HG02840 (cell line): ENCODE data around the gene DIRAS3.
"Not testable (repeated sequence)": the region's sequence is repeated elsewhere in the genome, so short reads cannot be mapped to it uniquely, and the experiment has no call there.

Experiments
- ATAC-seq: cut with Tn5 transposase; IDR thresholded peaks from one replicate; pipeline ENCODE4 v1.9.1; 2021; ENCODE audit warnings: mild to moderate bottlenecking, moderate library complexity, moderate number of reproducible peaks; ENCODE audit not compliant: unreplicated experiment, low FRiP score

Gene DIRAS3

GRCh38 chr1:68049941-68050878 is at the start of gene DIRAS3:
TSS of gene DIRAS3 (minus strand) at chr1:68050627. CDS start at chr1:68047297, 3,330 bp downstream.
- no peak for ATAC-seq

- ATAC-seq: no peak
These were observed 43.3 kb upstream of the DIRAS3 start for GRCh38 chr1:68093737-68094136.

GRCh38 chr1:68087184-68087583 is 36.8 kb upstream of the DIRAS3 start:
- ATAC-seq: no peak

GRCh38 chr1:68085752-68086151 is 35.3 kb upstream of the DIRAS3 start:
- no peak for ATAC-seq

- ATAC-seq: no peak
These were observed 33.3 kb upstream of the DIRAS3 start for GRCh38 chr1:68083686-68084085.

GRCh38 chr1:68081775-68082283 is 31.4 kb upstream of the DIRAS3 start:
- no peak for ATAC-seq

GRCh38 chr1:68078647-68079046 is 28.2 kb upstream of the DIRAS3 start:
- ATAC-seq: no peak

- ATAC-seq: no peak
These were observed 24.0 kb upstream of the DIRAS3 start for GRCh38 chr1:68074472-68074871.

GRCh38 chr1:68065766-68066165 is 15.3 kb upstream of the DIRAS3 start:
- ATAC-seq: no peak

- not testable (repeated sequence) for ATAC-seq
These were observed 7.6 kb upstream of the DIRAS3 start for GRCh38 chr1:68058053-68058452.

GRCh38 chr1:68057564-68057963 is 7.1 kb upstream of the DIRAS3 start:
- no peak for ATAC-seq

- ATAC-seq: no peak
These were observed 6.6 kb upstream of the DIRAS3 start for GRCh38 chr1:68057050-68057449.

- ATAC-seq: no peak
These were observed 1.0 kb upstream of the DIRAS3 start for GRCh38 chr1:68051475-68051874.

- ATAC-seq: no peak
These were observed 2.8 kb downstream of the DIRAS3 start for GRCh38 chr1:68047659-68048026.

- no peak for ATAC-seq
These were observed 3.4 kb downstream of the DIRAS3 start for GRCh38 chr1:68046885-68047658.

- no peak for ATAC-seq
These were observed 4.0 kb downstream of the DIRAS3 start for GRCh38 chr1:68046423-68046822.

- no peak for ATAC-seq
These were observed 4.8 kb downstream of the DIRAS3 start for GRCh38 chr1:68045511-68046180.

- no peak for ATAC-seq
These were observed 6.9 kb downstream of the DIRAS3 start for GRCh38 chr1:68043443-68044090.

- ATAC-seq: no peak
These were observed 13.5 kb downstream of the DIRAS3 start for GRCh38 chr1:68036946-68037345.

- ATAC-seq: no peak
These were observed 21.0 kb downstream of the DIRAS3 start for GRCh38 chr1:68029444-68029843.
